Smooth muscle cell (in vitro differentiated cells): ENCODE data around the gene LRRK1. TPM values are rescaled to one million over a fixed set of nuclear protein-coding genes. Genes with fewer than 3 reads are reported as not detected.

Experiments used
- DNase-seq: peaks from one replicate; lab custom pipeline; 2025; ENCODE audit not compliant: unreplicated experiment; lab: John Stamatoyannopoulos, UW
- H2AFZ ChIP-seq: fragments of 200-600 bp; sonication (generic); 2 replicates; pipeline ENCODE4 v1.6.0; 2016; ENCODE audit warnings: antibody characterized with exemption, low read depth, mild to moderate bottlenecking
- H3F3A ChIP-seq: fragments of 200-600 bp; sonication (generic); 2 replicates; pipeline ENCODE4 v1.6.0; 2017; ENCODE audit warnings: antibody characterized with exemption, low read depth
- H3K27ac ChIP-seq: fragments of 200-600 bp; sonication (generic); 2 replicates; pipeline ENCODE4 v1.5.1; 2016; ENCODE audit warnings: low read depth, mild to moderate bottlenecking
- H3K27me3 ChIP-seq: fragments of 200-600 bp; sonication (generic); 2 replicates; pipeline ENCODE4 v1.6.1; 2016; ENCODE audit warnings: low read depth, mild to moderate bottlenecking
- H3K36me3 ChIP-seq: fragments of 200-600 bp; sonication (generic); 2 replicates; pipeline ENCODE4 v1.5.1; 2016; ENCODE audit warnings: low read depth
- H3K4me1 ChIP-seq: fragments of 200-600 bp; sonication (generic); 2 replicates; pipeline ENCODE4 v1.5.1; 2016; ENCODE audit warnings: low read depth
- H3K4me2 ChIP-seq: fragments of 200-600 bp; sonication (generic); 2 replicates; pipeline ENCODE4 v1.6.0; 2016; ENCODE audit warnings: mild to moderate bottlenecking
- H3K4me3 ChIP-seq: fragments of 200-600 bp; sonication (generic); 2 replicates; pipeline ENCODE4 v1.5.1; 2016; ENCODE audit warnings: mild to moderate bottlenecking
- H3K79me2 ChIP-seq: fragments of 200-600 bp; sonication (generic); 2 replicates; pipeline ENCODE4 v1.6.0; 2016; ENCODE audit warnings: low read depth, mild to moderate bottlenecking
- H3K9ac ChIP-seq: fragments of 200-600 bp; sonication (generic); 2 replicates; pipeline ENCODE4 v1.6.0; 2016; ENCODE audit warnings: low read depth
- H3K9me3 ChIP-seq: fragments of 200-600 bp; sonication (generic); replicated peaks from 2 replicates; pipeline ENCODE4 v1.5.1; 2016; ENCODE audit warnings: low read depth
- H4K20me1 ChIP-seq: fragments of 200-600 bp; sonication (generic); 2 replicates; pipeline ENCODE4 v1.6.0; 2016; ENCODE audit warnings: low read depth
- CTCF ChIP-seq: fragments of 200-600 bp; sonication (generic); IDR thresholded peaks from 2 replicates; pipeline ENCODE4 v1.5.1; 2017; ENCODE audit warnings: borderline replicate concordance, mild to moderate bottlenecking, antibody characterized with exemption; ENCODE audit not compliant: insufficient read depth, poor library complexity, severe bottlenecking
- WGBS: methylation state at CpG from one replicate; pipeline ENCODE4 v1.1.7; 2016; ENCODE audit warnings: low lambda C conversion rate; 5-methylcytosine and 5-hydroxymethylcytosine counted together
- polyA plus RNA-seq: library from polyadenylated mRNA; unstranded; fragments of >200 nt; fragmentation: Nextera tagmentation; extraction: Ambion mirVana; gene quantifications from 2 replicates; pipeline ENCODE4 v1.2.1, GENCODE V29; 2016
- total RNA-seq: library from RNA; depleted of rRNA; stranded (reverse); fragments of >200 nt; gene quantifications from 2 replicates; pipeline ENCODE4 v1.2.3, GENCODE V29; 2014

LRRK1 gene
- total and polyA plus RNA-seq, 2 experiments from 2014 or later, result 1.1 to 1.6 TPM

- WGBS, result 93% methylated on average over 19 of the region's 19 CpGs
- H3K27ac ChIP-seq, result no peak overlapping the region
These were observed 126.9 kb downstream of the LRRK1 start for GRCh38 chr15:101045835-101046691.

GRCh38 chr15:101046826-101047225, 127.7 kb downstream of the LRRK1 start:
- no peak for DNase-seq

More at GRCh38 chr15:101045835-101046691, 126.9 kb downstream of the LRRK1 start:
- H3K4me1 ChIP-seq, result no peaks in the 10 kb centered on the region
- H3K4me3 ChIP-seq, result no peak overlapping the region
- H3K79me2 ChIP-seq, result no peaks in the 10 kb centered on the region
- no peak for DNase-seq
- no peak overlapping the region for H3K4me2 ChIP-seq
- no peak overlapping the region for H3K9ac ChIP-seq
- no peak overlapping the region for H2AFZ ChIP-seq
- H3F3A ChIP-seq, result no peaks in the 10 kb centered on the region
- H3K9me3 ChIP-seq, result no peaks in the 10 kb centered on the region
- no peaks in the 10 kb centered on the region for H3K36me3 ChIP-seq
- no peaks in the 10 kb centered on the region for H4K20me1 ChIP-seq
- no peak for TF ChIP-seq CTCF
- no peaks in the 10 kb centered on the region for H3K27me3 ChIP-seq

GRCh38 chr15:101047301-101047781, 128.2 kb downstream of the LRRK1 start:
- Histone ChIP-seq H3K4me2 (no peak overlapping the region), H3K4me1 (no peaks in the 10 kb centered on the region), H3K79me2 (no peaks in the 10 kb centered on the region), H3K9me3 (no peaks in the 10 kb centered on the region), H3K36me3 (no peaks in the 10 kb centered on the region), H3K27me3 (no peaks in the 10 kb centered on the region), H3K27ac (no peak overlapping the region), H4K20me1 (no peaks in the 10 kb centered on the region), H3K4me3 (no peak overlapping the region), H2AFZ (no peak overlapping the region), H3K9ac (no peak overlapping the region), H3F3A (no peaks in the 10 kb centered on the region)
- no peak for DNase-seq
- WGBS, result 55% methylated on average over 22 of the region's 22 CpGs
- TF ChIP-seq CTCF, result no peak

More at GRCh38 chr15:101046826-101047225, 127.7 kb downstream of the LRRK1 start:
- H3F3A ChIP-seq, result no peaks in the 10 kb centered on the region
- H3K4me2 ChIP-seq, result no peak overlapping the region
- H3K36me3 ChIP-seq, result no peaks in the 10 kb centered on the region
- no peak overlapping the region for H3K9ac ChIP-seq
- 89% methylated on average over 7 of the region's 7 CpGs for WGBS
- H3K27ac ChIP-seq, result no peak overlapping the region
- no peaks in the 10 kb centered on the region for H3K9me3 ChIP-seq
- H3K27me3 ChIP-seq, result no peaks in the 10 kb centered on the region
- H4K20me1 ChIP-seq, result no peaks in the 10 kb centered on the region
- H3K79me2 ChIP-seq, result no peaks in the 10 kb centered on the region
- H3K4me1 ChIP-seq, result no peaks in the 10 kb centered on the region
- no peak overlapping the region for H2AFZ ChIP-seq
- H3K4me3 ChIP-seq, result no peak overlapping the region
- TF ChIP-seq CTCF, result no peak
